HepG2 (cell line): Measurements from ENCODE around the gene LRP1B. TPM values are rescaled to one million over a fixed set of nuclear protein-coding genes. Genes with fewer than 3 reads are reported as not detected.

Source experiments
- ADNP ChIP-seq: sonication (generic); formaldehyde crosslinking; IDR thresholded peaks from 2 replicates; pipeline ENCODE4 v1.4.0; 2020; ENCODE audit warnings: missing genetic modification reagents
- CBX2 ChIP-seq, 2 experiments: fragments of 200-600 bp in 1 of 2; sonication (generic); formaldehyde crosslinking in 1 of 2; IDR thresholded peaks; 2 replicates each; pipeline versions ENCODE4 v1.7.0 to v1.8.1; 2018 to 2022; ENCODE audit warnings: low read depth in 2 of 2, low read length in 1 of 2, mild to moderate bottlenecking in 1 of 2, missing genetic modification reagents in 1 of 2
- CBX5 ChIP-seq: sonication (generic); formaldehyde crosslinking; IDR thresholded peaks from 2 replicates; pipeline ENCODE4 v1.4.0; 2020; ENCODE audit warnings: missing genetic modification reagents, borderline replicate concordance
- DNMT3B ChIP-seq: conservative IDR thresholded peaks from 2 replicates; pipeline ENCODE4 v1.6.1; 2016; ENCODE audit warnings: missing biosample characterization, control low read depth
- FOSL1 ChIP-seq: sonication (generic); formaldehyde crosslinking; IDR thresholded peaks from 2 replicates; pipeline ENCODE4 v1.9.0; 2021; ENCODE audit warnings: missing genetic modification reagents, borderline replicate concordance
- KDM2A ChIP-seq: sonication (generic); formaldehyde crosslinking; IDR thresholded peaks from 2 replicates; pipeline ENCODE4 v1.4.0; 2020; ENCODE audit warnings: low read depth, missing genetic modification reagents, borderline replicate concordance
- MAFF ChIP-seq: IDR thresholded peaks from 2 replicates; pipeline ENCODE4 v1.6.1; 2011; ENCODE audit warnings: low read depth, low read length, improper control_type of control experiment
- MAFG ChIP-seq: sonication (generic); formaldehyde crosslinking; IDR thresholded peaks from 2 replicates; pipeline ENCODE4 v1.5.1; 2020; ENCODE audit warnings: mild to moderate bottlenecking, missing genetic modification reagents
- MZF1 ChIP-seq: sonication (generic); formaldehyde crosslinking; IDR thresholded peaks from 2 replicates; pipeline ENCODE4 v1.8.1; 2023; ENCODE audit warnings: mild to moderate bottlenecking, missing genetic modification reagents, borderline replicate concordance
- NFE2 ChIP-seq: sonication (generic); formaldehyde crosslinking; IDR thresholded peaks from 2 replicates; pipeline ENCODE4 v1.4.0; 2020; ENCODE audit warnings: missing genetic modification reagents
- NFKB2 ChIP-seq: sonication (generic); formaldehyde crosslinking; IDR thresholded peaks from 2 replicates; pipeline ENCODE4 v1.4.0; 2020; ENCODE audit warnings: missing genetic modification reagents, borderline replicate concordance
- NR1H2 ChIP-seq: sonication (generic); formaldehyde crosslinking; IDR thresholded peaks from 2 replicates; pipeline ENCODE4 v1.8.1; 2022; ENCODE audit warnings: low read depth, missing genetic modification reagents, borderline replicate concordance
- PHF8 ChIP-seq: sonication (generic); formaldehyde crosslinking; IDR thresholded peaks from 2 replicates; pipeline ENCODE4 v1.5.0; 2020; ENCODE audit warnings: missing genetic modification reagents
- SMARCC2 ChIP-seq: fragments of 450-650 bp; IDR thresholded peaks from 2 replicates; pipeline ENCODE4 v1.6.1; 2017; ENCODE audit warnings: antibody characterized with exemption, mild to moderate bottlenecking
- SOX13 ChIP-seq, 3 experiments: fragments of 450-650 bp in 1 of 3; sonication (generic) in 1 of 3; formaldehyde crosslinking in 1 of 3; IDR thresholded peaks in 2 of 3; conservative IDR thresholded peaks in 1 of 3; 2 replicates each; pipeline versions ENCODE4 v1.5.0 to v1.6.1; 2016 to 2020; ENCODE audit warnings: antibody characterized with exemption in 1 of 3, mild to moderate bottlenecking in 1 of 3, missing compliant biosample characterization in 1 of 3, missing genetic modification reagents in 1 of 3, moderate library complexity in 1 of 3
- TP53 ChIP-seq: sonication (generic); formaldehyde crosslinking; conservative IDR thresholded peaks from 2 replicates; pipeline ENCODE4 v1.4.0; 2020; ENCODE audit warnings: missing genetic modification reagents
- ZMYM3 ChIP-seq: sonication (generic); formaldehyde crosslinking; IDR thresholded peaks from 2 replicates; pipeline ENCODE4 v1.5.1; 2020; ENCODE audit warnings: mild to moderate bottlenecking, missing genetic modification reagents
- ZNF720 ChIP-seq: sonication (generic); formaldehyde crosslinking; IDR thresholded peaks from 2 replicates; pipeline ENCODE4 v1.4.0; 2020; ENCODE audit warnings: missing genetic modification reagents
- ZNF792 ChIP-seq: IDR thresholded peaks from 2 replicates; pipeline ENCODE4 v1.6.1; 2016
- ZSCAN20 ChIP-seq: sonication (generic); formaldehyde crosslinking; IDR thresholded peaks from 2 replicates; pipeline ENCODE4 v1.4.0; 2020; ENCODE audit warnings: missing genetic modification reagents, mild to moderate bottlenecking, borderline replicate concordance
- polyA plus RNA-seq, 8 experiments: library from polyadenylated mRNA; depleted of rRNA in 3 of 8; stranded (reverse) in 7 of 8; unstranded in 1 of 8; fragments of >200 nt; fragmentation: Illumina TruSeq in 4 of 8; extraction: Trizol in 4 of 8; gene quantifications; 2 replicates each; pipeline versions ENCODE4 v1.2.1 to v1.2.3, GENCODE V29; 2011 to 2016; ENCODE audit warnings: low read depth in 4 of 8, missing spikeins in 1 of 8, mixed read lengths in 1 of 8; ENCODE audit not compliant: insufficient read depth in 1 of 8
- total RNA-seq, 5 experiments: library from RNA; depleted of rRNA; stranded (reverse); fragments of >200 nt; fragmentation: Illumina TruSeq; extraction: Trizol; gene quantifications; 2 replicates each; pipeline ENCODE4 v1.2.3, GENCODE V29; 2016; ENCODE audit warnings: low read depth in 1 of 5
- TF ChIP-seq, protein P1 (sequence below): sonication (generic); formaldehyde crosslinking; IDR thresholded peaks from 2 replicates; pipeline ENCODE4 v1.4.0; 2020; ENCODE audit warnings: missing genetic modification reagents
- TF ChIP-seq, protein P2 (sequence below): sonication (generic); formaldehyde crosslinking; IDR thresholded peaks from 2 replicates; pipeline ENCODE4 v1.4.0; 2020; ENCODE audit warnings: mild to moderate bottlenecking, missing genetic modification reagents
- TF ChIP-seq, protein P3 (sequence below): sonication (generic); formaldehyde crosslinking; IDR thresholded peaks from 2 replicates; pipeline ENCODE4 v1.5.0; 2020; ENCODE audit warnings: missing genetic modification reagents
- TF ChIP-seq, protein P4 (sequence below): sonication (generic); formaldehyde crosslinking; IDR thresholded peaks from 2 replicates; pipeline ENCODE4 v1.8.0; 2022; ENCODE audit warnings: missing genetic modification reagents, mild to moderate bottlenecking, inconsistent platforms, borderline replicate concordance

Gene LRP1B
- total and polyA plus RNA-seq, 2 of the 13 experiments (the other 11 are each of a cell fraction or from before 2014, with no cell fraction given): 0.04 TPM; not detected in 1

DNA sequence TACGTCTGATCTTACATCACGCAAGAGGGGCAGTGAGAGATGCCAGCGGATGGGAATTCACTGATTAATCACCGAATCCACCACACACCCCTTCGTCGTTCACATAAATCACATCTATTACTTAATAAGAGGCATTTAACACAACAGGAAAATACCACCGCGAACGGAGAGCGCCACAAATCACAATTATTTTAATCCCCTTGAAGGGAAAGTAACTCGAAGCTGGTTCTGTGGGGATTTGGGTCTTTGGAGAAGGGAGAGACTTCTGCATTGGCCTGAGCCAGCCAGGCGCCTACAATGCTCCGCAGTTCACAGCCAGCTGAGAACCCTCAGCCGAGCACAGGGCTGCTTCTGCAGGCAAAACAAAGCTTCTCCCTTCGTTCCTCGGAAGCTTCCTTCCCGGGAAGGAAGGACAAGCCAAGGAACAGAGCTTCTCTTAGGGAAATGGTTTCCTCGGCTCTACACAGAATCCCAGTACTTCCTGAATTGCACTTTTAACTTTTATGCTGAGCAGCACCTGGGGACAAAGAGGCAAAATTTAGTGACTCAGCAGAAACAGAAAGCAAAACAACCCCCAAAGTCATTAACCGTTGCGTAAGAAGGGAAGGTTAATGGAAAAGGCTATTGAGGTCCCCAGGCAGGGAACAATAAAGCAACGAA lies at the start of gene LRP1B (continued):
- TF ChIP-seq, protein P1, sequence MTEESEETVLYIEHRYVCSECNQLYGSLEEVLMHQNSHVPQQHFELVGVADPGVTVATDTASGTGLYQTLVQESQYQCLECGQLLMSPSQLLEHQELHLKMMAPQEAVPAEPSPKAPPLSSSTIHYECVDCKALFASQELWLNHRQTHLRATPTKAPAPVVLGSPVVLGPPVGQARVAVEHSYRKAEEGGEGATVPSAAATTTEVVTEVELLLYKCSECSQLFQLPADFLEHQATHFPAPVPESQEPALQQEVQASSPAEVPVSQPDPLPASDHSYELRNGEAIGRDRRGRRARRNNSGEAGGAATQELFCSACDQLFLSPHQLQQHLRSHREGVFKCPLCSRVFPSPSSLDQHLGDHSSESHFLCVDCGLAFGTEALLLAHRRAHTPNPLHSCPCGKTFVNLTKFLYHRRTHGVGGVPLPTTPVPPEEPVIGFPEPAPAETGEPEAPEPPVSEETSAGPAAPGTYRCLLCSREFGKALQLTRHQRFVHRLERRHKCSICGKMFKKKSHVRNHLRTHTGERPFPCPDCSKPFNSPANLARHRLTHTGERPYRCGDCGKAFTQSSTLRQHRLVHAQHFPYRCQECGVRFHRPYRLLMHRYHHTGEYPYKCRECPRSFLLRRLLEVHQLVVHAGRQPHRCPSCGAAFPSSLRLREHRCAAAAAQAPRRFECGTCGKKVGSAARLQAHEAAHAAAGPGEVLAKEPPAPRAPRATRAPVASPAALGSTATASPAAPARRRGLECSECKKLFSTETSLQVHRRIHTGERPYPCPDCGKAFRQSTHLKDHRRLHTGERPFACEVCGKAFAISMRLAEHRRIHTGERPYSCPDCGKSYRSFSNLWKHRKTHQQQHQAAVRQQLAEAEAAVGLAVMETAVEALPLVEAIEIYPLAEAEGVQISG (CRISPR knock-in tag): no peak
- TF ChIP-seq ZNF720 (CRISPR knock-in tag): no peak
- TF ChIP-seq DNMT3B (CRISPR knock-in tag): no peak
- no peak for TF ChIP-seq SMARCC2
- TF ChIP-seq PHF8: no peak
- TF ChIP-seq CBX2 (IDR thresholded peaks at IDR 0.05; ENCODE audit: low read depth, low read length): no peak
- TF ChIP-seq CBX2 (CRISPR knock-in tag; IDR thresholded peaks at IDR 0.05; ENCODE audit: low read depth): peak; percentile 83; the same call in 1 of the 2 replicates
- no peak for TF ChIP-seq FOSL1 (CRISPR knock-in tag)
- peak; percentile 91 for TF ChIP-seq MAFG (CRISPR knock-in tag)
- TF ChIP-seq SOX13 (IDR thresholded peaks at IDR 0.05): no peak; the same call in 1 of the 2 replicates
- TF ChIP-seq SOX13 (CRISPR knock-in tag; conservative IDR thresholded peaks at IDR 0.05 in 1 of 2, IDR thresholded peaks at IDR 0.05 in 1 of 2): no peak
- TF ChIP-seq TP53 (CRISPR knock-in tag): no peak
- no peak for TF ChIP-seq KDM2A (CRISPR knock-in tag)
- no peak for TF ChIP-seq ZSCAN20 (CRISPR knock-in tag)
- no peak for TF ChIP-seq MZF1 (CRISPR knock-in tag)
- TF ChIP-seq, protein P2, sequence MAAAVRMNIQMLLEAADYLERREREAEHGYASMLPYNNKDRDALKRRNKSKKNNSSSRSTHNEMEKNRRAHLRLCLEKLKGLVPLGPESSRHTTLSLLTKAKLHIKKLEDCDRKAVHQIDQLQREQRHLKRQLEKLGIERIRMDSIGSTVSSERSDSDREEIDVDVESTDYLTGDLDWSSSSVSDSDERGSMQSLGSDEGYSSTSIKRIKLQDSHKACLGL: no peak
- no peak for TF ChIP-seq ZMYM3 (CRISPR knock-in tag)
- 0 out of 2 replicates have a peak, but pooled peaks have one; percentile 6 for TF ChIP-seq NFE2 (CRISPR knock-in tag)
- TF ChIP-seq NR1H2 (CRISPR knock-in tag): no peak
- TF ChIP-seq NFKB2 (CRISPR knock-in tag): no peak
- peak; percentile 97 for TF ChIP-seq MAFF
- no peak for TF ChIP-seq CBX5 (CRISPR knock-in tag)
- TF ChIP-seq, protein P3, sequence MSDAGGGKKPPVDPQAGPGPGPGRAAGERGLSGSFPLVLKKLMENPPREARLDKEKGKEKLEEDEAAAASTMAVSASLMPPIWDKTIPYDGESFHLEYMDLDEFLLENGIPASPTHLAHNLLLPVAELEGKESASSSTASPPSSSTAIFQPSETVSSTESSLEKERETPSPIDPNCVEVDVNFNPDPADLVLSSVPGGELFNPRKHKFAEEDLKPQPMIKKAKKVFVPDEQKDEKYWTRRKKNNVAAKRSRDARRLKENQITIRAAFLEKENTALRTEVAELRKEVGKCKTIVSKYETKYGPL (CRISPR knock-in tag): peak; percentile 56; the same call in 1 of the 2 replicates
- TF ChIP-seq, protein P4, sequence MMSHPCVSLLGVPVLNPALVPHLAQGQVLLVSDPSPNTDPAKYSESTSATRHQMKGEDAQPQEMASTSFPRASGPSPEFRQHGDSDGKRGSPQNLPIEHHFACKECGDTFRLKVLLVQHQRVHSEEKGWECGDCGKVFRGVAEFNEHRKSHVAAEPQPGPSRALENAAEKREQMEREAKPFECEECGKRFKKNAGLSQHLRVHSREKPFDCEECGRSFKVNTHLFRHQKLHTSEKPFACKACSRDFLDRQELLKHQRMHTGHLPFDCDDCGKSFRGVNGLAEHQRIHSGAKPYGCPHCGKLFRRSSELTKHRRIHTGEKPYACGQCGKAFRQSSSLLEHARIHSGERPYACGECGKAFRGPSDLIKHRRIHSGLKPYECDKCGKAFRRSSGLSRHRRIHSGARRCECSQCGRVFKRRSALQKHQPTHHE: no peak
- TF ChIP-seq ZNF792: no peak
- no peak for TF ChIP-seq ADNP (CRISPR knock-in tag)
